ENCODE results near the gene HOXA11.

HOXA11 gene

GRCh38 chr7:27143950-27144780 is 40.9 kb downstream of the HOXA11 start:
- H3K9me3 ChIP-seq (ENCODE audit: control insufficient read depth, low read length): no peaks in the 10 kb centered on the region
- H3K4me3 ChIP-seq (ENCODE audit: insufficient read depth, low read depth, low read length): no peak overlapping the region
- H3K27ac ChIP-seq (ENCODE audit: insufficient read depth, low read depth, low read length, poor library complexity, severe bottlenecking): no peak overlapping the region
- 43 to 52% methylated on average over 36 to 40 of the region's 40 CpGs for WGBS, 2 experiments
- H3K4me1 ChIP-seq (ENCODE audit: control insufficient read depth, insufficient read depth, low read length): peaks cover 4% of the 10 kb centered on the region
- H3K27me3 ChIP-seq (ENCODE audit: control insufficient read depth, insufficient read depth, low read length, poor library complexity, severe bottlenecking): peaks cover 100% of the 10 kb centered on the region
- H3K36me3 ChIP-seq (ENCODE audit: control insufficient read depth, insufficient read depth, low read length): no peaks in the 10 kb centered on the region

GRCh38 chr7:27143023-27143949 is 41.7 kb downstream of the HOXA11 start, which contains the start of gene HOXA5:
TSS of gene HOXA5 (minus strand) at chr7:27143681. CDS start at chr7:27143607, 74 bp downstream.
- Histone ChIP-seq H3K27me3 (ENCODE audit: control insufficient read depth, insufficient read depth, low read length, poor library complexity, severe bottlenecking) (peaks cover 100% of the 10 kb centered on the region), H3K27ac (ENCODE audit: insufficient read depth, low read depth, low read length, poor library complexity, severe bottlenecking) (no peak within 1 kb of the TSS), H3K36me3 (ENCODE audit: control insufficient read depth, insufficient read depth, low read length) (no peaks in the 10 kb centered on the region), H3K4me1 (ENCODE audit: control insufficient read depth, insufficient read depth, low read length) (peaks cover 4% of the 10 kb centered on the region), H3K4me3 (ENCODE audit: insufficient read depth, low read depth, low read length) (peak within 1 kb of the TSS; percentile 39), H3K9me3 (ENCODE audit: control insufficient read depth, low read length) (no peaks in the 10 kb centered on the region)
- WGBS, 2 experiments: 1% methylated on average over 86 of the region's 86 CpGs

GRCh38 chr7:27142580-27143022 is 42.4 kb downstream of the HOXA11 start:
- peaks cover 100% of the 10 kb centered on the region for H3K27me3 ChIP-seq (ENCODE audit: control insufficient read depth, insufficient read depth, low read length, poor library complexity, severe bottlenecking)
- H3K27ac ChIP-seq (ENCODE audit: insufficient read depth, low read depth, low read length, poor library complexity, severe bottlenecking): no peak overlapping the region
- no peaks in the 10 kb centered on the region for H3K9me3 ChIP-seq (ENCODE audit: control insufficient read depth, low read length)
- WGBS, 2 experiments: 2 to 3% methylated on average over 28 to 29 of the region's 29 CpGs
- no peak overlapping the region for H3K4me3 ChIP-seq (ENCODE audit: insufficient read depth, low read depth, low read length)
- H3K36me3 ChIP-seq (ENCODE audit: control insufficient read depth, insufficient read depth, low read length): no peaks in the 10 kb centered on the region
- H3K4me1 ChIP-seq (ENCODE audit: control insufficient read depth, insufficient read depth, low read length): peaks cover 4% of the 10 kb centered on the region

GRCh38 chr7:27141923-27142579 is 43.0 kb downstream of the HOXA11 start:
- Histone ChIP-seq H3K4me3 (ENCODE audit: insufficient read depth, low read depth, low read length) (no peak overlapping the region), H3K36me3 (ENCODE audit: control insufficient read depth, insufficient read depth, low read length) (no peaks in the 10 kb centered on the region), H3K27ac (ENCODE audit: insufficient read depth, low read depth, low read length, poor library complexity, severe bottlenecking) (no peak overlapping the region), H3K9me3 (ENCODE audit: control insufficient read depth, low read length) (no peaks in the 10 kb centered on the region), H3K4me1 (ENCODE audit: control insufficient read depth, insufficient read depth, low read length) (peaks cover 4% of the 10 kb centered on the region), H3K27me3 (ENCODE audit: control insufficient read depth, insufficient read depth, low read length, poor library complexity, severe bottlenecking) (peaks cover 100% of the 10 kb centered on the region)
- 3 to 4% methylated on average over 30 of the region's 30 CpGs for WGBS, 2 experiments

GRCh38 chr7:27141137-27141922 is 43.7 kb downstream of the HOXA11 start:
- WGBS, 2 experiments: 30 to 33% methylated on average over 17 to 18 of the region's 18 CpGs
- Histone ChIP-seq H3K27ac (ENCODE audit: insufficient read depth, low read depth, low read length, poor library complexity, severe bottlenecking) (no peak overlapping the region), H3K9me3 (ENCODE audit: control insufficient read depth, low read length) (no peaks in the 10 kb centered on the region), H3K4me3 (ENCODE audit: insufficient read depth, low read depth, low read length) (no peak overlapping the region), H3K36me3 (ENCODE audit: control insufficient read depth, insufficient read depth, low read length) (no peaks in the 10 kb centered on the region), H3K4me1 (ENCODE audit: control insufficient read depth, insufficient read depth, low read length) (peaks cover 4% of the 10 kb centered on the region), H3K27me3 (ENCODE audit: control insufficient read depth, insufficient read depth, low read length, poor library complexity, severe bottlenecking) (peaks cover 100% of the 10 kb centered on the region)

- Histone ChIP-seq H3K36me3 (ENCODE audit: control insufficient read depth, insufficient read depth, low read length) (no peaks in the 10 kb centered on the region), H3K4me1 (ENCODE audit: control insufficient read depth, insufficient read depth, low read length) (peaks cover 4% of the 10 kb centered on the region), H3K27me3 (ENCODE audit: control insufficient read depth, insufficient read depth, low read length, poor library complexity, severe bottlenecking) (peaks cover 100% of the 10 kb centered on the region), H3K9me3 (ENCODE audit: control insufficient read depth, low read length) (no peaks in the 10 kb centered on the region), H3K27ac (ENCODE audit: insufficient read depth, low read depth, low read length, poor library complexity, severe bottlenecking) (no peak overlapping the region), H3K4me3 (ENCODE audit: insufficient read depth, low read depth, low read length) (no peak overlapping the region)
- 26 to 30% methylated on average over 15 of the region's 15 CpGs for WGBS, 2 experiments
Observed at GRCh38 chr7:27140126-27140857, 44.7 kb downstream of the HOXA11 start.

GRCh38 chr7:27139334-27140125 is 45.5 kb downstream of the HOXA11 start:
- WGBS, 2 experiments: 1% methylated on average over 53 of the region's 53 CpGs
- Histone ChIP-seq H3K4me1 (ENCODE audit: control insufficient read depth, insufficient read depth, low read length) (peaks cover 4% of the 10 kb centered on the region), H3K27ac (ENCODE audit: insufficient read depth, low read depth, low read length, poor library complexity, severe bottlenecking) (no peak overlapping the region), H3K9me3 (ENCODE audit: control insufficient read depth, low read length) (no peaks in the 10 kb centered on the region), H3K4me3 (ENCODE audit: insufficient read depth, low read depth, low read length) (no peak overlapping the region), H3K27me3 (ENCODE audit: control insufficient read depth, insufficient read depth, low read length, poor library complexity, severe bottlenecking) (peaks cover 100% of the 10 kb centered on the region), H3K36me3 (ENCODE audit: control insufficient read depth, insufficient read depth, low read length) (no peaks in the 10 kb centered on the region)

GRCh38 chr7:27138985-27139333 is 46.1 kb downstream of the HOXA11 start:
- Histone ChIP-seq H3K27ac (ENCODE audit: insufficient read depth, low read depth, low read length, poor library complexity, severe bottlenecking) (no peak overlapping the region), H3K9me3 (ENCODE audit: control insufficient read depth, low read length) (no peaks in the 10 kb centered on the region), H3K36me3 (ENCODE audit: control insufficient read depth, insufficient read depth, low read length) (no peaks in the 10 kb centered on the region), H3K4me1 (ENCODE audit: control insufficient read depth, insufficient read depth, low read length) (peaks cover 4% of the 10 kb centered on the region), H3K27me3 (ENCODE audit: control insufficient read depth, insufficient read depth, low read length, poor library complexity, severe bottlenecking) (peaks cover 100% of the 10 kb centered on the region), H3K4me3 (ENCODE audit: insufficient read depth, low read depth, low read length) (no peak overlapping the region)
- WGBS, 2 experiments: 7 to 8% methylated on average over 11 of the region's 11 CpGs
